ENCODE data around the gene AVPI1. TPM values are rescaled to one million over a fixed set of nuclear protein-coding genes. Genes with fewer than 3 reads are reported as not detected.

The AVPI1 gene
- total and polyA plus RNA-seq, 2 of the 13 experiments (the other 11 are each of a cell fraction or from before 2014, with no cell fraction given): 39.8 to 61.2 TPM

- TF ChIP-seq ZNF512B (CRISPR knock-in tag; IDR thresholded peaks at IDR 0.05; ENCODE audit: borderline replicate concordance): no peak
- no peak for TF ChIP-seq SSRP1 (CRISPR knock-in tag; IDR thresholded peaks at IDR 0.05)
- TF ChIP-seq HMGA1 (CRISPR knock-in tag; conservative IDR thresholded peaks at IDR 0.05): no peak
- no peak for TF ChIP-seq TCF7 (IDR thresholded peaks at IDR 0.05; ENCODE audit: low read depth)
- TF ChIP-seq IKZF4 (CRISPR knock-in tag; IDR thresholded peaks at IDR 0.05; ENCODE audit: borderline replicate concordance, low read depth, not compliant biosample characterization): peak; percentile 40
- TF ChIP-seq ZNF234 (CRISPR knock-in tag; conservative IDR thresholded peaks at IDR 0.05): no peak
- no peak for TF ChIP-seq SMYD3 (CRISPR knock-in tag; IDR thresholded peaks at IDR 0.05)
- no peak for TF ChIP-seq PTBP1 (IDR thresholded peaks at IDR 0.05; ENCODE audit: low read depth, low read length, poor library complexity, severe bottlenecking)
- TF ChIP-seq FOXC1 (CRISPR knock-in tag; IDR thresholded peaks at IDR 0.05; ENCODE audit: borderline replicate concordance): no peak
- no peak for TF ChIP-seq AFF4 (CRISPR knock-in tag; IDR thresholded peaks at IDR 0.05)
- no peak for TF ChIP-seq PBX2 (CRISPR knock-in tag; IDR thresholded peaks at IDR 0.05)
- no peak for TF ChIP-seq ZNF292 (CRISPR knock-in tag; IDR thresholded peaks at IDR 0.05; ENCODE audit: borderline replicate concordance, low read depth)
- no peak for TF ChIP-seq TCF12 (IDR thresholded peaks at IDR 0.05)
- TF ChIP-seq TCF12 (CRISPR knock-in tag; IDR thresholded peaks at IDR 0.05): no peak
- TF ChIP-seq ZNF441 (CRISPR knock-in tag; IDR thresholded peaks at IDR 0.05; ENCODE audit: borderline replicate concordance): no peak
- TF ChIP-seq MLXIP (CRISPR knock-in tag; IDR thresholded peaks at IDR 0.05; ENCODE audit: borderline replicate concordance): no peak
- no peak for TF ChIP-seq HNRNPH1 (optimal IDR thresholded peaks at IDR 0.05; ENCODE audit: low read depth, low read length)
Measured at GRCh38 chr10:97708976-97709946, 22.2 kb upstream of the AVPI1 start (continued).

Measured in HepG2 (cell line).